K562 (cell line): ENCODE data around the gene CSF1R. TPM values are rescaled to one million over a fixed set of nuclear protein-coding genes. Genes with fewer than 3 reads are reported as not detected.

Experiments
- CHCHD3 ChIP-seq: fragments of 250-450 bp; sonication (Bioruptor Pico); IDR thresholded peaks from 2 replicates; pipeline ENCODE4 v2.1.2; 2022; ENCODE audit warnings: mild to moderate bottlenecking
- FOXP1 ChIP-seq: sonication (generic); formaldehyde crosslinking; IDR thresholded peaks from 2 replicates; pipeline ENCODE4 v1.8.0; 2022; ENCODE audit warnings: mild to moderate bottlenecking, missing genetic modification reagents
- MTA1 ChIP-seq: fragments of 450-650 bp; IDR thresholded peaks from 2 replicates; pipeline ENCODE4 v1.6.1; 2017; ENCODE audit warnings: borderline replicate concordance
- NR3C1 ChIP-seq: sonication (generic); formaldehyde crosslinking; IDR thresholded peaks from 2 replicates; pipeline ENCODE4 v1.8.1; 2022; ENCODE audit warnings: missing genetic modification reagents
- SMARCA5 ChIP-seq: fragments of 450-650 bp; IDR thresholded peaks from 2 replicates; pipeline ENCODE4 v1.6.1; 2016
- TCF7 ChIP-seq: sonication (generic); IDR thresholded peaks from 2 replicates; pipeline ENCODE4 v1.6.1; 2016; ENCODE audit warnings: antibody characterized with exemption, borderline replicate concordance
- polyA plus RNA-seq, 8 experiments: library from polyadenylated mRNA; depleted of rRNA in 4 of 8; stranded (reverse) in 5 of 8; unstranded in 3 of 8; fragments of >200 nt; fragmentation: Nextera tagmentation in 2 of 8; fragmentation: Illumina TruSeq in 1 of 8; extraction: Ambion mirVana in 2 of 8; extraction: Trizol in 1 of 8; gene quantifications; 2 replicates each; pipeline versions ENCODE4 v1.2.1 to v1.2.3, GENCODE V29; 2011 to 2014; ENCODE audit warnings: inconsistent platforms in 1 of 8, missing spikeins in 1 of 8
- total RNA-seq, 7 experiments: library from RNA; depleted of rRNA in 6 of 7; stranded (reverse); fragments of >200 nt in 6 of 7; fragmentation: Illumina TruSeq in 2 of 7; extraction: Trizol in 2 of 7; gene quantifications; 2 replicates each; pipeline versions ENCODE4 v1.2.1 to v1.2.3, GENCODE V29; 2011 to 2021; ENCODE audit warnings: low replicate concordance in 1 of 7
- TF ChIP-seq, protein P1 (sequence below): fragments of 250-450 bp; sonication (Bioruptor Pico); IDR thresholded peaks from 2 replicates; pipeline ENCODE4 v1.8.0; 2021; ENCODE audit warnings: moderate library complexity, mild to moderate bottlenecking, inconsistent platforms
- TF ChIP-seq, protein P2 (sequence below): sonication (generic); formaldehyde crosslinking; IDR thresholded peaks from 2 replicates; pipeline ENCODE4 v1.8.0; 2022; ENCODE audit warnings: missing genetic modification reagents, mild to moderate bottlenecking, moderate library complexity, borderline replicate concordance
- TF ChIP-seq, protein P3 (sequence below): fragments of 450-650 bp; conservative IDR thresholded peaks from 2 replicates; pipeline ENCODE4 v1.6.1; 2016; ENCODE audit warnings: missing genetic modification characterization, low read depth, mild to moderate bottlenecking, missing compliant biosample characterization, moderate library complexity
- TF ChIP-seq, protein P4 (sequence below), 3 experiments: fragments of 200-800 bp in 1 of 3; fragments of 250-450 bp in 1 of 3; fragments of 450-650 bp in 1 of 3; sonication (Bioruptor Pico) in 1 of 3; sonication (Bioruptor generic) in 1 of 3; formaldehyde crosslinking in 1 of 3; IDR thresholded peaks; 2 replicates each; pipeline versions ENCODE4 v1.6.1 to v1.8.0; 2016 to 2022; ENCODE audit warnings: mild to moderate bottlenecking in 2 of 3, missing genetic modification characterization in 2 of 3, missing compliant biosample characterization in 1 of 3, moderate library complexity in 1 of 3
- TF ChIP-seq, protein P5 (sequence below), 2 experiments: fragments of 450-650 bp; formaldehyde crosslinking in 1 of 2; IDR thresholded peaks; 2 replicates each; pipeline versions ENCODE4 v1.4.0 to v1.6.1; 2014 to 2020; ENCODE audit warnings: mild to moderate bottlenecking in 2 of 2, borderline replicate concordance in 1 of 2, low read depth in 1 of 2

CSF1R gene
- total and polyA plus RNA-seq, 9 of the 15 experiments (the other 6 are each of a cell fraction or from before 2014, with no cell fraction given) = 0.03 to 0.64 (median 0.20) TPM; not detected in 6

DNA sequence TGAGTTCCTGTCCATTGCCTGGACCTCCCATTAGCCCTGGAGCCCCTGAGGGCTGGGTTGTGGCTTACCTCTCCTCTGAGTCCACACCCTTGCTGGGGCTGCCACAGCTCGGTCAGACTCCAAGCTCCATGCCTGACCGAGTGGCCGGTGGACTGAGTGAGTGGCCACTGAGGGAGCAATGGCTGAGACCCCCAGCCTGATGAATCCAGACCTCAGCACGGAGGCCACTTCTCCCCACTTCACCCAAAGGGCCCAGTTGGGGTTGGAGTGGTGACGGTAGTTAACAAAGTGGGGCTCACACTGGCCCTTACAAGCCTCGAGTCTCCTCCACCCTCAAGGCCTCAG is 40.5 kb upstream of the CSF1R start (continued):
- TF ChIP-seq, protein P1, sequence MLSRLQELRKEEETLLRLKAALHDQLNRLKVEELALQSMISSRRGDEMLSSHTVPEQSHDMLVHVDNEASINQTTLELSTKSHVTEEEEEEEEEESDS (CRISPR knock-in tag) = no peak
- TF ChIP-seq, protein P2, sequence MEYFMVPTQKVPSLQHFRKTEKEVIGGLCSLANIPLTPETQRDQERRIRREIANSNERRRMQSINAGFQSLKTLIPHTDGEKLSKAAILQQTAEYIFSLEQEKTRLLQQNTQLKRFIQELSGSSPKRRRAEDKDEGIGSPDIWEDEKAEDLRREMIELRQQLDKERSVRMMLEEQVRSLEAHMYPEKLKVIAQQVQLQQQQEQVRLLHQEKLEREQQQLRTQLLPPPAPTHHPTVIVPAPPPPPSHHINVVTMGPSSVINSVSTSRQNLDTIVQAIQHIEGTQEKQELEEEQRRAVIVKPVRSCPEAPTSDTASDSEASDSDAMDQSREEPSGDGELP (CRISPR knock-in tag) = no peak
- TF ChIP-seq, protein P3, sequence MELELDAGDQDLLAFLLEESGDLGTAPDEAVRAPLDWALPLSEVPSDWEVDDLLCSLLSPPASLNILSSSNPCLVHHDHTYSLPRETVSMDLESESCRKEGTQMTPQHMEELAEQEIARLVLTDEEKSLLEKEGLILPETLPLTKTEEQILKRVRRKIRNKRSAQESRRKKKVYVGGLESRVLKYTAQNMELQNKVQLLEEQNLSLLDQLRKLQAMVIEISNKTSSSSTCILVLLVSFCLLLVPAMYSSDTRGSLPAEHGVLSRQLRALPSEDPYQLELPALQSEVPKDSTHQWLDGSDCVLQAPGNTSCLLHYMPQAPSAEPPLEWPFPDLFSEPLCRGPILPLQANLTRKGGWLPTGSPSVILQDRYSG = no peak
- TF ChIP-seq, protein P4, sequence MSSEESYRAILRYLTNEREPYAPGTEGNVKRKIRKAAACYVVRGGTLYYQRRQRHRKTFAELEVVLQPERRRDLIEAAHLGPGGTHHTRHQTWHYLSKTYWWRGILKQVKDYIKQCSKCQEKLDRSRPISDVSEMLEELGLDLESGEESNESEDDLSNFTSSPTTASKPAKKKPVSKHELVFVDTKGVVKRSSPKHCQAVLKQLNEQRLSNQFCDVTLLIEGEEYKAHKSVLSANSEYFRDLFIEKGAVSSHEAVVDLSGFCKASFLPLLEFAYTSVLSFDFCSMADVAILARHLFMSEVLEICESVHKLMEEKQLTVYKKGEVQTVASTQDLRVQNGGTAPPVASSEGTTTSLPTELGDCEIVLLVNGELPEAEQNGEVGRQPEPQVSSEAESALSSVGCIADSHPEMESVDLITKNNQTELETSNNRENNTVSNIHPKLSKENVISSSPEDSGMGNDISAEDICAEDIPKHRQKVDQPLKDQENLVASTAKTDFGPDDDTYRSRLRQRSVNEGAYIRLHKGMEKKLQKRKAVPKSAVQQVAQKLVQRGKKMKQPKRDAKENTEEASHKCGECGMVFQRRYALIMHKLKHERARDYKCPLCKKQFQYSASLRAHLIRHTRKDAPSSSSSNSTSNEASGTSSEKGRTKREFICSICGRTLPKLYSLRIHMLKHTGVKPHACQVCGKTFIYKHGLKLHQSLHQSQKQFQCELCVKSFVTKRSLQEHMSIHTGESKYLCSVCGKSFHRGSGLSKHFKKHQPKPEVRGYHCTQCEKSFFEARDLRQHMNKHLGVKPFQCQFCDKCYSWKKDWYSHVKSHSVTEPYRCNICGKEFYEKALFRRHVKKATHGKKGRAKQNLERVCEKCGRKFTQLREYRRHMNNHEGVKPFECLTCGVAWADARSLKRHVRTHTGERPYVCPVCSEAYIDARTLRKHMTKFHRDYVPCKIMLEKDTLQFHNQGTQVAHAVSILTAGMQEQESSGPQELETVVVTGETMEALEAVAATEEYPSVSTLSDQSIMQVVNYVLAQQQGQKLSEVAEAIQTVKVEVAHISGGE (CRISPR knock-in tag; IDR thresholded peaks at IDR 0.05) = no peak
- TF ChIP-seq NR3C1 (CRISPR knock-in tag) (no peak), SMARCA5 (no peak), MTA1 (no peak), CHCHD3 (CRISPR knock-in tag) (no peak), FOXP1 (CRISPR knock-in tag) (no peak), TCF7 (no peak)
- TF ChIP-seq, protein P5, sequence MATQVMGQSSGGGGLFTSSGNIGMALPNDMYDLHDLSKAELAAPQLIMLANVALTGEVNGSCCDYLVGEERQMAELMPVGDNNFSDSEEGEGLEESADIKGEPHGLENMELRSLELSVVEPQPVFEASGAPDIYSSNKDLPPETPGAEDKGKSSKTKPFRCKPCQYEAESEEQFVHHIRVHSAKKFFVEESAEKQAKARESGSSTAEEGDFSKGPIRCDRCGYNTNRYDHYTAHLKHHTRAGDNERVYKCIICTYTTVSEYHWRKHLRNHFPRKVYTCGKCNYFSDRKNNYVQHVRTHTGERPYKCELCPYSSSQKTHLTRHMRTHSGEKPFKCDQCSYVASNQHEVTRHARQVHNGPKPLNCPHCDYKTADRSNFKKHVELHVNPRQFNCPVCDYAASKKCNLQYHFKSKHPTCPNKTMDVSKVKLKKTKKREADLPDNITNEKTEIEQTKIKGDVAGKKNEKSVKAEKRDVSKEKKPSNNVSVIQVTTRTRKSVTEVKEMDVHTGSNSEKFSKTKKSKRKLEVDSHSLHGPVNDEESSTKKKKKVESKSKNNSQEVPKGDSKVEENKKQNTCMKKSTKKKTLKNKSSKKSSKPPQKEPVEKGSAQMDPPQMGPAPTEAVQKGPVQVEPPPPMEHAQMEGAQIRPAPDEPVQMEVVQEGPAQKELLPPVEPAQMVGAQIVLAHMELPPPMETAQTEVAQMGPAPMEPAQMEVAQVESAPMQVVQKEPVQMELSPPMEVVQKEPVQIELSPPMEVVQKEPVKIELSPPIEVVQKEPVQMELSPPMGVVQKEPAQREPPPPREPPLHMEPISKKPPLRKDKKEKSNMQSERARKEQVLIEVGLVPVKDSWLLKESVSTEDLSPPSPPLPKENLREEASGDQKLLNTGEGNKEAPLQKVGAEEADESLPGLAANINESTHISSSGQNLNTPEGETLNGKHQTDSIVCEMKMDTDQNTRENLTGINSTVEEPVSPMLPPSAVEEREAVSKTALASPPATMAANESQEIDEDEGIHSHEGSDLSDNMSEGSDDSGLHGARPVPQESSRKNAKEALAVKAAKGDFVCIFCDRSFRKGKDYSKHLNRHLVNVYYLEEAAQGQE (IDR thresholded peaks at IDR 0.05; ENCODE audit: borderline replicate concordance) = no peak
- TF ChIP-seq, protein P5 (CRISPR knock-in tag; IDR thresholded peaks at IDR 0.05; ENCODE audit: low read depth) = no peak
